H9 (cell line): Measurements from ENCODE around the gene TMEM117. TPM values are rescaled to one million over a fixed set of nuclear protein-coding genes. Genes with fewer than 3 reads are reported as not detected.

Source experiments
- DNase-seq: peaks from one replicate; pipeline ENCODE4 v3.0.0-alpha.2; 2017
- H2AFZ ChIP-seq: one replicate; pipeline ENCODE4 v1.6.1; 2013; ENCODE audit warnings: mild to moderate bottlenecking, low read length, control low read depth, moderate library complexity
- H2AK5ac ChIP-seq: 2 replicates; pipeline ENCODE4 v1.6.1; 2013; ENCODE audit warnings: low read length, control low read depth, mixed read lengths; ENCODE audit not compliant: insufficient read length
- H2BK120ac ChIP-seq: one replicate; pipeline ENCODE4 v1.6.1; 2013; ENCODE audit warnings: low read depth, mild to moderate bottlenecking, low read length, control low read depth, inconsistent platforms; ENCODE audit not compliant: poor library complexity, severe bottlenecking
- H2BK12ac ChIP-seq: 2 replicates; pipeline ENCODE4 v1.6.1; 2013; ENCODE audit warnings: low read length, control low read depth, mixed read lengths, low read depth; ENCODE audit not compliant: insufficient read length
- H2BK15ac ChIP-seq: 2 replicates; pipeline ENCODE4 v1.6.1; 2013; ENCODE audit warnings: low read depth, low read length, control low read depth
- H2BK20ac ChIP-seq: one replicate; pipeline ENCODE4 v1.6.1; 2013; ENCODE audit warnings: low read depth, mild to moderate bottlenecking, low read length, control low read depth, inconsistent platforms; ENCODE audit not compliant: poor library complexity, severe bottlenecking
- H2BK5ac ChIP-seq: 2 replicates; pipeline ENCODE4 v1.6.1; 2013; ENCODE audit warnings: low read length, control low read depth, mixed read lengths; ENCODE audit not compliant: insufficient read length
- H3K14ac ChIP-seq: 2 replicates; pipeline ENCODE4 v1.6.1; 2013; ENCODE audit warnings: low read length, control low read depth; ENCODE audit not compliant: insufficient read depth
- H3K18ac ChIP-seq: 2 replicates; pipeline ENCODE4 v1.6.1; 2013; ENCODE audit warnings: low read depth, mild to moderate bottlenecking, mixed read lengths, low read length, control low read depth; ENCODE audit not compliant: insufficient read length
- H3K23ac ChIP-seq: 2 replicates; pipeline ENCODE4 v1.6.1; 2013; ENCODE audit warnings: low read length, control low read depth, mixed read lengths, low read depth; ENCODE audit not compliant: insufficient read length
- H3K23me2 ChIP-seq: 2 replicates; pipeline ENCODE4 v1.6.1; 2013; ENCODE audit warnings: low read depth, mild to moderate bottlenecking, mixed read lengths, low read length, control low read depth; ENCODE audit not compliant: insufficient read length, poor library complexity, severe bottlenecking
- H3K27ac ChIP-seq: 2 replicates; pipeline ENCODE4 v1.5.1; 2013; ENCODE audit warnings: low read length, control low read depth, mixed read lengths, low read depth; ENCODE audit not compliant: insufficient read length
- H3K27me3 ChIP-seq: 2 replicates; pipeline ENCODE4 v1.6.1; 2013; ENCODE audit warnings: low read length, control low read depth, inconsistent platforms; ENCODE audit not compliant: insufficient read depth
- H3K4ac ChIP-seq: 2 replicates; pipeline ENCODE4 v1.6.1; 2013; ENCODE audit warnings: low read depth, mild to moderate bottlenecking, control low read depth, inconsistent platforms, low read length, moderate library complexity
- H3K4me1 ChIP-seq: 2 replicates; pipeline ENCODE4 v1.6.1; 2013; ENCODE audit warnings: low read length, control low read depth, inconsistent platforms; ENCODE audit not compliant: insufficient read depth
- H3K4me2 ChIP-seq: 2 replicates; pipeline ENCODE4 v1.6.1; 2013; ENCODE audit warnings: low read length, control low read depth, mixed read lengths; ENCODE audit not compliant: insufficient read length, insufficient read depth
- H3K56ac ChIP-seq: 2 replicates; pipeline ENCODE4 v1.6.1; 2013; ENCODE audit warnings: low read depth, mild to moderate bottlenecking, mixed read lengths, low read length, control low read depth; ENCODE audit not compliant: insufficient read length
- H3K79me1 ChIP-seq: 2 replicates; pipeline ENCODE4 v1.6.1; 2013; ENCODE audit warnings: low read depth, mild to moderate bottlenecking, moderate library complexity, low read length, control low read depth, inconsistent platforms; ENCODE audit not compliant: insufficient read depth, poor library complexity, severe bottlenecking
- H3K79me2 ChIP-seq: 2 replicates; pipeline ENCODE4 v1.6.1; 2013; ENCODE audit warnings: low read length, control low read depth, inconsistent platforms; ENCODE audit not compliant: insufficient read depth
- H3K9ac ChIP-seq: 2 replicates; pipeline ENCODE4 v1.6.1; 2013; ENCODE audit warnings: low read length, control low read depth, mixed read lengths; ENCODE audit not compliant: insufficient read length; ENCODE audit errors: extremely low read depth
- H3K9me3 ChIP-seq: one replicate; pipeline ENCODE4 v1.6.1; 2013; ENCODE audit warnings: low read depth, low read length, inconsistent platforms; ENCODE audit not compliant: control insufficient read depth
- H3T11ph ChIP-seq: one replicate; pipeline ENCODE4 v1.6.1; 2013; ENCODE audit warnings: mild to moderate bottlenecking, low read length, control low read depth, inconsistent platforms
- H4K20me1 ChIP-seq: one replicate; pipeline ENCODE4 v1.6.1; 2013; ENCODE audit not compliant: control insufficient read depth, insufficient read length, insufficient read depth
- H4K5ac ChIP-seq: 2 replicates; pipeline ENCODE4 v1.6.1; 2013; ENCODE audit warnings: low read depth, mild to moderate bottlenecking, mixed read lengths, low read length, control low read depth; ENCODE audit not compliant: insufficient read length
- H4K8ac ChIP-seq: replicated peaks from 2 replicates; pipeline ENCODE4 v1.6.1; 2013; ENCODE audit warnings: low read length, control low read depth, mixed read lengths, low read depth; ENCODE audit not compliant: insufficient read length
- H4K91ac ChIP-seq: 2 replicates; pipeline ENCODE4 v1.6.1; 2013; ENCODE audit warnings: low read depth, mild to moderate bottlenecking, moderate library complexity, mixed read lengths, low read length, control low read depth; ENCODE audit not compliant: insufficient read length
- H3K27ac Mint-ChIP-seq, 3 experiments: 2 replicates in 2 of 3; 3 replicates in 1 of 3; pipeline ENCODE4 v1.8.0; 2020 to 2021; ENCODE audit warnings: mixed read lengths in 3 of 3, mild to moderate bottlenecking in 1 of 3, moderate library complexity in 1 of 3
- H3K27me3 Mint-ChIP-seq: 2 replicates; pipeline ENCODE4 v1.8.0; 2021; ENCODE audit warnings: low read depth, mild to moderate bottlenecking, moderate library complexity, mixed read lengths
- H3K36me3 Mint-ChIP-seq, 3 experiments: 2 replicates in 2 of 3; 3 replicates in 1 of 3; pipeline ENCODE4 v1.8.0; 2020 to 2021; ENCODE audit warnings: low read depth in 3 of 3, mixed read lengths in 3 of 3; ENCODE audit not compliant: insufficient read depth in 1 of 3
- H3K4me1 Mint-ChIP-seq, 2 experiments: 2 replicates each; pipeline ENCODE4 v1.8.0; 2020; ENCODE audit warnings: mixed read lengths in 2 of 2
- H3K4me3 Mint-ChIP-seq, 2 experiments: 2 replicates in 1 of 2; 3 replicates in 1 of 2; pipeline ENCODE4 v1.8.0; 2020 to 2021; ENCODE audit warnings: mild to moderate bottlenecking in 2 of 2, mixed read lengths in 2 of 2, moderate library complexity in 1 of 2
- H3K9me3 Mint-ChIP-seq, 2 experiments: 2 replicates in 1 of 2; 3 replicates in 1 of 2; pipeline ENCODE4 v1.8.0; 2020; ENCODE audit warnings: mild to moderate bottlenecking in 2 of 2, mixed read lengths in 2 of 2, moderate library complexity in 1 of 2
- whole genome bisulfite sequencing: extraction: QIAGEN DNeasy Blood & Tissue Kit; methylation state at CpG from one replicate; pipeline ENCODE4 v1.1.7; 2013; ENCODE audit warnings: missing lambda C conversion rate, low lambda C conversion rate, mixed read lengths; ENCODE audit not compliant: insufficient read length; ENCODE audit errors: extremely low coverage; 5-methylcytosine and 5-hydroxymethylcytosine counted together
- total RNA-seq: library from RNA; stranded (reverse); gene quantifications from 2 replicates; pipeline ENCODE4 v1.2.1, GENCODE V29; 2021
- TF ChIP-seq, protein P1 (sequence below): fragments of 200-600 bp; sonication (generic); conservative IDR thresholded peaks from 3 replicates; pipeline ENCODE4 v1.8.0; 2021; ENCODE audit warnings: antibody characterized with exemption, mild to moderate bottlenecking

TMEM117 gene
- total RNA-seq, 1 experiment from 2014 or later, result 1.7 TPM

- H3K36me3 Mint-ChIP-seq, result no peaks in the 10 kb centered on the region
- no peaks in the 10 kb centered on the region for H3K23me2 ChIP-seq
- peaks cover 0 to 3% of the 10 kb centered on the region in 2 experiments; a peak in 1 of 5 replicates for H3K9me3 Mint-ChIP-seq
- TF ChIP-seq, protein P1, sequence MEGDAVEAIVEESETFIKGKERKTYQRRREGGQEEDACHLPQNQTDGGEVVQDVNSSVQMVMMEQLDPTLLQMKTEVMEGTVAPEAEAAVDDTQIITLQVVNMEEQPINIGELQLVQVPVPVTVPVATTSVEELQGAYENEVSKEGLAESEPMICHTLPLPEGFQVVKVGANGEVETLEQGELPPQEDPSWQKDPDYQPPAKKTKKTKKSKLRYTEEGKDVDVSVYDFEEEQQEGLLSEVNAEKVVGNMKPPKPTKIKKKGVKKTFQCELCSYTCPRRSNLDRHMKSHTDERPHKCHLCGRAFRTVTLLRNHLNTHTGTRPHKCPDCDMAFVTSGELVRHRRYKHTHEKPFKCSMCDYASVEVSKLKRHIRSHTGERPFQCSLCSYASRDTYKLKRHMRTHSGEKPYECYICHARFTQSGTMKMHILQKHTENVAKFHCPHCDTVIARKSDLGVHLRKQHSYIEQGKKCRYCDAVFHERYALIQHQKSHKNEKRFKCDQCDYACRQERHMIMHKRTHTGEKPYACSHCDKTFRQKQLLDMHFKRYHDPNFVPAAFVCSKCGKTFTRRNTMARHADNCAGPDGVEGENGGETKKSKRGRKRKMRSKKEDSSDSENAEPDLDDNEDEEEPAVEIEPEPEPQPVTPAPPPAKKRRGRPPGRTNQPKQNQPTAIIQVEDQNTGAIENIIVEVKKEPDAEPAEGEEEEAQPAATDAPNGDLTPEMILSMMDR, result no peak
- no peaks in the 10 kb centered on the region for H3K9me3 ChIP-seq
- no peak overlapping the region for H3K4me2 ChIP-seq
- H3K27ac Mint-ChIP-seq, result no peak overlapping the region
- H2BK5ac ChIP-seq, result no peak overlapping the region
- DNase-seq, result no peak
- no peak overlapping the region for H2AFZ ChIP-seq
- no peak overlapping the region for H3K18ac ChIP-seq
- H2BK15ac ChIP-seq, result no peak overlapping the region
- no peak overlapping the region for H3T11ph ChIP-seq
- no peaks in the 10 kb centered on the region for H3K4me1 Mint-ChIP-seq
- H3K79me2 ChIP-seq, result no peaks in the 10 kb centered on the region
- no peaks in the 10 kb centered on the region for H3K27me3 ChIP-seq
- no peak overlapping the region for H3K23ac ChIP-seq
- no peak overlapping the region for H2AK5ac ChIP-seq
- H2BK12ac ChIP-seq, result no peak overlapping the region
- H3K9ac ChIP-seq, result no peak overlapping the region
- H4K91ac ChIP-seq, result no peak overlapping the region
- no peaks in the 10 kb centered on the region for H3K79me1 ChIP-seq
- no peak overlapping the region for H3K4ac ChIP-seq
- H4K20me1 ChIP-seq, result no peaks in the 10 kb centered on the region
- no peak overlapping the region for H2BK120ac ChIP-seq
- H3K27ac ChIP-seq, result no peak overlapping the region
- H4K8ac ChIP-seq, result no peak overlapping the region
- no peak overlapping the region for H2BK20ac ChIP-seq
- H3K4me3 Mint-ChIP-seq, result no peak overlapping the region
- no peaks in the 10 kb centered on the region for H3K27me3 Mint-ChIP-seq
- WGBS, result no CpG with 5 or more reads among the region's 2 CpGs
- H3K14ac ChIP-seq, result no peak overlapping the region
- no peaks in the 10 kb centered on the region for H3K4me1 ChIP-seq
- no peak overlapping the region for H4K5ac ChIP-seq
- H3K56ac ChIP-seq, result no peak overlapping the region
Measured at GRCh38 chr12:44357494-44357893, 521.6 kb downstream of the TMEM117 start.
